Stimulated activated CD4-positive, alpha-beta T cell treated with anti-CD3 and anti-CD28 coated beads, Interleukin-12 subunit alpha, Interleukin-12 subunit beta, amount 100 ng/mL, for 4 hours (primary cell): Measurements from ENCODE around the gene EEFSEC.

Experiments
- DNase-seq: peaks from one replicate; pipeline ENCODE4 v3.0.0-alpha.2; 2020

EEFSEC gene

GRCh38 chr3:128320551-128321340, 167.5 kb downstream of the EEFSEC start:
- DNase-seq = no peak

DNA sequence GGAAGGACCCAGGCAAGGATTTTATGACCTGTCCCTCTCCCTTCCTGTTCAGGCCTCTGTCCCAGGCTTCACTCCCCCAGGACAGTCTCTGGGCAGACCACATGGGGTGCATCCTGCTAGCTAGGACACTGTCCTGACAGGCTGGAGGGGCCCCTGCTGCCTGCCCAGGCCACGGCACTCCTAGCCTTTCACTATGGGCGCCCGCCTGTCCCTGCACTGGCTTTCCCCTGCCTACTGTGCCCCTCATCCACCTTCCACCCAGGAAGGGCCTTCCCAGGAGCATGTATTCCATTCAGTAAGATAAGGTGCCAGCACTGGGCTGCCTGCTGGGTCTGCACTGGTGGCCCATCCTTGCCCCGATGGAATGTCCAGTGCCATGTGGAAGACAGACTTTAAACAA, 168.1 kb downstream of the EEFSEC start:
- DNase-seq = no peak

- DNase-seq = peak; percentile 45
Measured at GRCh38 chr3:128322030-128323022, 169.0 kb downstream of the EEFSEC start.

DNA sequence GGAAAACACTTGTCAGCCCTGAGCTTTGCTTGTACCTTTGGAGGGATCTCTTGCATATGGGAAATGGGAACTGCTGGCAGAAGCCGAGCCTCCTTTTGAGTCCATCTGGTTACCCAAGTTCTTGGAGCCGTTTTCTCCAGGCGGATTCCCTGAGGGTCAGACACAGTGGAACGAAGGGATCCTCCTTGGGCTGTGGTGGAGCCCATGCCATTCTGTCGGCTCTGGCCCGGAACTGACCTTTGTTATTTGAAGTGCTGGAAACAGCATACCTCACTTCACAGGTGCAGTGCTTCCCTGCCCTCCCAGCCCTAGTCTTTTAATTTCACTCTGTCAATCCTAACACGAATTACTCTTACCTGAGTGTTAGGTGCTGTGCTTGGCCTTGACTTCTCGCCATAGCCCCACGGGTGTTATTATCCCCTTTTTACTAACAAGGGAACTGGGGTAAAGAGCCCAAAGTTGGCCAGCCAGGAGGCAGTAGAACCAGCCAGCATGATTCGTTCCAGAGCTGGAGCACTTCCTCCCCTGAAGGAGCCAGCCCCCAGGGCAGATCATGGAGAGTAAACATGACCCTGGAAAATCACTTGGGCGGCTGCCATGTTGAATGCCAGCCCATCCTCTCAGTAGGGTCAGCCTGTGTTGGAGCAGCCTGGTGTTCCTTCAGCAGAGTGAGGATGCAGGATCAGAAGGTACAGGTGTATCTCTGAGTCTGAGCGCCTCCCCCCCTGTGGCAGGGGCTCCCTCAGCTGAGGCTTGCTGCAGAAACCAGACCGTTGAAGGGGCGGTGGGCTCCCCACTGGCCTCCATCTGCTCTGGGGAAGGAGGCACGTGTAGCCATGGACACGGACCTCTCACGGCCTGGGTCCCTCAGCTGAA, 170.2 kb downstream of the EEFSEC start:
- no peak for DNase-seq

- no peak for DNase-seq
Measured at GRCh38 chr3:128324911-128325592, 171.8 kb downstream of the EEFSEC start.

- no peak for DNase-seq
Measured at GRCh38 chr3:128326051-128326823, 173.0 kb downstream of the EEFSEC start.

- DNase-seq = no peak
Measured at GRCh38 chr3:128327606-128328031, 174.3 kb downstream of the EEFSEC start.

DNA sequence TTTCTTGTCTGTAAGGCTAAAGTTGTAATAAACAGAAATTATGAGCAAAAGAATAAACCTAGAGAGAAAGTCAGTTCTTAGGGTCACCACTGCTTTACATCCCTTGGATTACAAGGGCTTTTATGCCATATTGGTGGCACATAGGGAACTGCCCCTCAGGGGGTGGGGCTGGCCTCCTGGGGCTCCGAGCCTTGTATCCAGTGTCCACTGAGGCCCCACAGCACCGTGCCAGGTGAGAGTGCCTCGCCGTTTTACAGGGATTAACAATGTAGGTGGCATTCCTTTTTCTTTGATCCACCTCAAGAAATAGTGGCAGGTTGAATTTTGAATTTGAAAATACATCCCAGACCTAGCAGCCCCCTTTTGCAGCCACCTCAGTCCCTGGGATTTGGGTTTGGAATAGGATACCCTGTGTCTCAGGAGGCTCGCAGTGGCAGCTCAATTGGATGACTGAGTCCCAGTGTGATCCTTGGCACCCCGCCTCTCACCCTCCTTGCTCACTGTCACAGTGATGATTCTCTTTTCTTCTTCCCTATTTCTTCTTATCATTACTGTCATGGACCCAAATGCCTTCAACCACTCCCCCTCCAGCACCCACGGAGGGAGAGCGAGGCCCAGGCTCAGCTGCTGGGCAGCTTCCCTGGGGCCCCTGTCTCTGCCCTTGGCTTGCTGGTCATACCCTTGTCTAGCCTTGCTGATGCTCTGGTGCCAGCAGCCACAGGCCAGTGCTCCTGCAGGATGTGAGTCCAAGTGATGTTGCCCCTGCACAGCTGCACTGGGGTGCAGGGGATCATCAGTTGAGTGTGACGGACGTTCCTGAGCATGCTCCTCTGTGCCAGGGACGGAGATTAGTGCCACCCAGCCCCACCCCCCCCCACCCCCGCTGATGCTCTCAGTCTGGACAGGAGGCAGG, 175.5 kb downstream of the EEFSEC start:
- no peak for DNase-seq

DNA sequence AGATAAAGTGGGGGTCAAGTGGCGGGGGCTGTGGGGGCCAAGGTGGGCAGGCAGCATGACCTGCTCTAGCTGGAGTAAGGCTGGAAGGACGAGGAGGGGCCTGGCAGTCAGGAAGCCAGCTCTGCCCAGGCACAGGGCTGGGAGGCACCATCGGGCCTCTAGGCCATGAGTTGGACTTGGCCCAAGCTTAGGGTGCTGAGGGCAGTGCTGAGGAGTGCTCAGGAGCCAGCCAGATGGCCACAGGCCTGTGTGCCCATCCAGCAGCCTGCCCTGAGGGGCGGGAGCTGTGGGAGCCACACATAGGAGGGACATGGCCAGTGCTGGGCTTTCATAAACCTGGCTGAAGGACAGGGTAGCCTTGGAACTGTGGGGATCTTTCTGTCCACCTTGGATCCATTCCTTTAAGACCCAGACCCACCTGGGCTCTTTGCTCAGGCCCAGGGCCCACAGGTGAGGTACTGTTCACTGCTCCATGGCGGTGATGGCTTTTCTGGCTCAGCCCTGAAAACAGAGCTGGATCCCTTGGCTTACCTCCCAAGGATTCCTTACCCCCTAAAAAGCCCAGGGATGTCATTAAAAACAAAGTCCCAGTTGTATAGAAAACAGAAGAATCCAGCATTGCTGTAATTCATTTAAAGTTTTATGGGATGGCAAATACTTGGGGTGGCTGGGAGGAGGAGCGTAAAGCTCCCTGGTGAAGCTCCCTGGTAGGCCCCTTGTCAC, 176.4 kb downstream of the EEFSEC start:
- no peak for DNase-seq

DNA sequence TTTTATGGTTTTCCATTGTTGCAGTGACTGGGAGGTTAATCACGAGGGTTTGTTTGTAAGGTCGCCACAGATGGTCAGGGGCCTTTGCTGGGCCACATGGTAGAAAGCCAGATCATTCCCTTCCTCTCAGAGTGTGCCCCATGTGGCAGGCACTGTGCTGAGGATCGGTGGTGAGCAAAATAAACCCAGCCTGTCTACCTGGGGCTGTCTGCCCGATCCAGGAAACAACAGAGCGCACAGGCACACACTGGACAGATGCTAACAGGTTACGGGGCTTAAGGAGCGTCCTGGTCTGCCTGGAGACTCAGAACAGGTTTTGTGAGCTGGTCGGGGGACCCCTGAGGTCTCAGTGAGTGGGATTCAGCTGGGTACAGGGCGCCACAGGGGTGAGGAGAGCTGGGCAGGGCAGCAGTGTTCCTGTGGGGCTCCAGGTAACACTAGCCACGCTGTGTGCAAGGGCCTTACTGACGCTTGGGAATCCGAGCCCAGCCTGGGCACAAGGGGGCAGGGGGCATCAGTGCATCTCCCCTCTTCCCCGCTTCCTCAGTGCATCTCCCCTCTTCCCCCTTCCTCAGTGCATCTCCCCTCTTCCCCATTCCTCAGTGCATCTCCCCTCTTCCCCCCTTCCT, 177.0 kb downstream of the EEFSEC start:
- no peak for DNase-seq

GRCh38 chr3:128334086-128334645, 180.9 kb downstream of the EEFSEC start:
- no peak for DNase-seq

GRCh38 chr3:128334766-128335165, 181.5 kb downstream of the EEFSEC start:
- no peak for DNase-seq

DNA sequence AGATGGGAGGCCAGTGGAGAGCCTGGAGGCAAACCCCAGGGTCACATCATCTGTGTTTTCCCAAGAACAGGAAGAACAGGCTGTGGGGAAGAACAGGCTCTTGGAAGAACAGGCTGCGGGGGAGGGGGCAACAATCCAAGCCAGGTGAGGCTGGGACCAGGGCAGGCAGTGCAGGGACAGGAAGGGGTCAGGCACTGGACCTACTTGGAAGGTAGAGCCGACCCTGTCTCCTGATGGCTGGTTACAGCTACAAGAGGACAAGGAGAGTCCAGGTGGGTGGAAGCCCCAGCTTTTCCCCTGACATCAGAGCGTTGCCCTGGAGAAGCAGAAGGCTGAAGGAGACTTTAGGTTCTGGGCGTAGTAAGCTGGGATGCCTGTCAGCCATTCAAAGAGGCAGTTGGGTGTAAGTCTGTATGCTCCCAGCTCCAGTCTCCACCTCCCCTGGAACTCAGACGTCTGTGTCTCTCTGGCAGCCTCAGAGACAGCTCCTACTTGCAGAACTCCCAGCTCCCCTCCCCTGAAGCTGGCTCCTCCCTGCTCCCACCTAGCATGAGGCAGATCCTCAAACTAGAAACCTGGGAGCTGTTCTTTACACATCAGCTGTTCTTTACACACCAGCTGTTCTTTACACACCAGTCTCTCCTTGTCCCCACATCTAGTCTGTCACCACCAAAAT, 182.5 kb downstream of the EEFSEC start:
- no peak for DNase-seq

DNA sequence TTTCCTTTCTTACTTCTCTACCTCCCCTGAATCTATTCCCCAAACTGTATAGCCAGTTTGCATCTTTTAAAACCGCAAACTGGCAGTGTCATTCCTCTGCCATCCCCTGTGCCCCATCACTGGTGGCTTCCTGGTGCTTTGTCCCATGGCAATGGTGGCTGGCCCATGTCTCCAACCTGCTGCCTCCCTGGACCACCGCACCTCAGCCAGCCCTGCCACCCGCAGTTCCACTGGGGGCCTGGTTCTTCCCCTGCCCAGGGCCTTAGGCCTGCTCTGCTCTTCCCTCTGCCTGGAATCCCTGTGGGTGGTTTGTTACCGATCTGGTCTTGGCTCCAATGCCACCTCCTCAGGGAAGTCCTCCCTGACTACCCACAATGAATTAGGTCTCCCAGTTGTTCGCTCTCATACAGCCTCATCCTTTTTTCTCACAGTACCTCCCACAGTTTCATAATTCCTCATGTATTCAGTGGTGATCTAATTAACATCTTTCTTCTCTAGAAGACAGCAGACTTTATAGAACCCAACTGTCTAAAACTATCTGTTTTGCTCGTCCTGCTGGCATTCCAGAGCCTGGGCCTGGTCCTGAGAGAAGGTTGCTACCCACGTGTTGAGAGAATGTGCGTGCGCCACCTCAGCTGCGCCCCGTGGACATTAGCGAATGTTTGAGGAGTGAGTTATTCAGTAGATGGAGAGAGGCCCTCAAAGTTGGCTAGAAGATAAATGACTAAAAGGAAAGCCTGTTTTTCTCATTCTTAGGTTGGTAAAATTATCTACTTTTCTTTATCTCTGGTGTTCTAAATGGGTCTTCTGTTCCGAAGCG, 183.3 kb downstream of the EEFSEC start:
- DNase-seq = no peak

DNA sequence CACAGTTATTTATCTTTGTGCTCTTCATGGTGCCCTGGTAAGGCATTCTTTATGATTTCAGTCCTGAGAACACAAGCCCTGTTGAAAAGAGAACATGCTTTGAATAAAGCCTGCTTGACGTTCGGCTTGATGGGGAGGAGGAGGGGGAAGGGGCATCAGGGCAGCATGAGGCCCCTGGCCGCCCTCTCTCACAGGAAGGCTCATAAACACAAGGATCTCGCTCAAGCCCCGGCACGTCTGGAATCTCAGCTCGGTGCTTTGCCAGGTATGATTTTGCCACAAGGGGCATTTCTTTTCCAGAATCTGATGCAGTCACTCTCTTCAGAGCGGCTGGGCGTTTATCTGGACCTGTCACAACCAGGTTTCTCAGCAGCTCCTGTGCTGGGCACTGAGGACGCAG, 184.0 kb downstream of the EEFSEC start:
- DNase-seq = no peak

GRCh38 chr3:128338536-128339330, 185.5 kb downstream of the EEFSEC start:
- no peak for DNase-seq
